Karpas-422 (cell line): Measurements from ENCODE around the gene SYT9. TPM values are rescaled to one million over a fixed set of nuclear protein-coding genes. Genes with fewer than 3 reads are reported as not detected.

Source experiments
- DNase-seq: peaks from one replicate; pipeline ENCODE4 v3.0.0-alpha.2; 2015
- H2AFZ ChIP-seq: fragments of 200-600 bp; sonication (generic); 2 replicates; pipeline ENCODE4 v1.6.1; 2014; ENCODE audit warnings: antibody characterized with exemption, low read length, mixed read lengths
- H3K27ac ChIP-seq: fragments of 200-600 bp; sonication (generic); 2 replicates; pipeline ENCODE4 v1.5.1; 2014; ENCODE audit warnings: mild to moderate bottlenecking, low read length, moderate library complexity
- H3K27me3 ChIP-seq: fragments of 200-600 bp; sonication (generic); 2 replicates; pipeline ENCODE4 v1.6.1; 2014; ENCODE audit warnings: low read length, mixed read lengths
- H3K36me3 ChIP-seq: fragments of 200-600 bp; sonication (generic); 2 replicates; pipeline ENCODE4 v1.6.1; 2014; ENCODE audit warnings: low read length, mixed read lengths; ENCODE audit not compliant: insufficient read depth
- H3K4me1 ChIP-seq: fragments of 200-600 bp; sonication (generic); 2 replicates; pipeline ENCODE4 v1.6.1; 2014; ENCODE audit warnings: mild to moderate bottlenecking, low read length, mixed read lengths
- H3K4me2 ChIP-seq: fragments of 200-600 bp; sonication (generic); 2 replicates; pipeline ENCODE4 v1.6.1; 2014; ENCODE audit warnings: low read length, low read depth, mild to moderate bottlenecking; ENCODE audit not compliant: poor library complexity, severe bottlenecking
- H3K4me3 ChIP-seq: fragments of 200-600 bp; sonication (generic); 2 replicates; pipeline ENCODE4 v1.5.1; 2014; ENCODE audit warnings: mild to moderate bottlenecking, antibody characterized with exemption, low read length, mixed read lengths
- H3K79me2 ChIP-seq: fragments of 200-600 bp; sonication (generic); 2 replicates; pipeline ENCODE4 v1.6.1; 2014; ENCODE audit warnings: mild to moderate bottlenecking, low read length, mixed read lengths
- H3K9ac ChIP-seq: fragments of 200-600 bp; sonication (generic); 2 replicates; pipeline ENCODE4 v1.6.0; 2014; ENCODE audit warnings: low read length
- H3K9me2 ChIP-seq: fragments of 200-600 bp; sonication (generic), shearing (Covaris generic); replicated peaks from 2 replicates; pipeline ENCODE4 v1.6.0; 2014; ENCODE audit warnings: mild to moderate bottlenecking, low read length, moderate library complexity; ENCODE audit not compliant: insufficient read depth
- H3K9me3 ChIP-seq: fragments of 300-700, 200-600 bp; sonication (generic); 2 replicates; pipeline ENCODE4 v1.6.1; 2014; ENCODE audit warnings: low read length, mixed read lengths
- H4K20me1 ChIP-seq: fragments of 200-600 bp; sonication (generic); 2 replicates; pipeline ENCODE4 v1.6.1; 2014; ENCODE audit warnings: mild to moderate bottlenecking, antibody characterized with exemption, low read length, low read depth; ENCODE audit not compliant: insufficient read depth
- total RNA-seq: library from RNA; depleted of rRNA; stranded (reverse); fragments of >200 nt; shearing (Covaris generic); gene quantifications from 2 replicates; pipeline ENCODE4 v1.2.3, GENCODE V29; 2014; ENCODE audit warnings: low replicate concordance

The SYT9 gene
- total RNA-seq, 1 experiment from 2014 or later = not detected

DNA sequence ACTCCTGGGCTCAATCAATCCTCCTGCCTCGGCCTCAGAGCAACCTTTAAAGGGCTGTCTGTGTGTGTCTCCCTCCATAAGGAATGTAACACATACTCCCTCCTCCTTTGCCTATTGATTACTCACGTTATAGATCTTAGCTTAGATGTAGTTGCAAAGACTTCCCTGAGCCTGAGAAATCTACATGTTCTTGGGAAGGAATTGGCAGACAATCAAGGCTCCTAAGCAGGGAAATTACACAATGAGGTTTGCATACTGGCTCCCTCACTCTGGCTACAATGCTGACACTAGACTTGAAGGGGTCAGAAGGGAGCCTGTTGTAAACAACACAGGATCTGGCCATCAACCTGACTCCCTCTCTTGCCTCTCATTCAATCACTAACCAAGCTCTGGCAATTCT is 228.4 kb downstream of the SYT9 start:
- no peaks in the 10 kb centered on the region for H3K36me3 ChIP-seq
- H3K79me2 ChIP-seq = no peaks in the 10 kb centered on the region
- no peak overlapping the region for H3K4me2 ChIP-seq
- no peaks in the 10 kb centered on the region for H3K9me3 ChIP-seq
- no peaks in the 10 kb centered on the region for H3K9me2 ChIP-seq
- H3K4me1 ChIP-seq = peaks cover 4% of the 10 kb centered on the region; the same call in 1 of the 2 replicates
- H3K27ac ChIP-seq = no peak overlapping the region
- no peak overlapping the region for H2AFZ ChIP-seq
- no peak overlapping the region for H3K4me3 ChIP-seq
- H3K9ac ChIP-seq = no peak overlapping the region
- no peaks in the 10 kb centered on the region for H4K20me1 ChIP-seq
- DNase-seq = no peak
- 0 out of 2 replicates have a peak, but pooled peaks cover 2% of the 10 kb centered on the region for H3K27me3 ChIP-seq

GRCh38 chr11:7484131-7484530 is 232.4 kb downstream of the SYT9 start:
- Histone ChIP-seq H3K4me2 (no peak overlapping the region), H3K9me3 (no peaks in the 10 kb centered on the region), H3K9ac (no peak overlapping the region), H3K79me2 (no peaks in the 10 kb centered on the region), H4K20me1 (no peaks in the 10 kb centered on the region), H3K4me3 (no peak overlapping the region), H3K36me3 (no peaks in the 10 kb centered on the region), H2AFZ (no peak overlapping the region), H3K27me3 (0 out of 2 replicates have a peak, but pooled peaks cover 2% of the 10 kb centered on the region), H3K9me2 (no peaks in the 10 kb centered on the region), H3K27ac (no peak overlapping the region), H3K4me1 (peaks cover 9% of the 10 kb centered on the region)
- DNase-seq = no peak

DNA sequence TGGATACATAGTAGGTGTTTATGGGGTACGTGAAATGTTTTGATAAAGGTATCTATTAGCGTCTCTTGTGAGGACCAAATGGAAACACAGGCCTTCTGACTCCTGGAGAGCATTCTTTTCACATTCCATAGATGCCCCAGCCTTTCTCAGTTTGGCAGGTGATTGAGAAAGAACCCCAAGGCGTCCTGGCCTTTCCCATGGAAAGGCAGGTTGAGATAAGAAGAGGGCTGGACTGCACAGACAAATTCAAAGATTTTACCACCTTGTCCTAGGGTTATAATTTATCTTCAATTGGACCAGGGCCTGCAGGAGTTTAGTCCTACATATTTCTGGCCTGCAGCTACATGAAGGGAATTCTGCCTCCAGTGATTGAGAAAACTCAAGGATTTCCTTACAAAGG is 232.9 kb downstream of the SYT9 start:
- Histone ChIP-seq H3K9me2 (no peaks in the 10 kb centered on the region), H3K9me3 (no peaks in the 10 kb centered on the region), H3K79me2 (no peaks in the 10 kb centered on the region), H3K36me3 (no peaks in the 10 kb centered on the region), H3K4me3 (no peak overlapping the region), H3K4me2 (no peak overlapping the region), H3K4me1 (peaks cover 11% of the 10 kb centered on the region), H3K27ac (no peak overlapping the region), H3K9ac (no peak overlapping the region), H3K27me3 (0 out of 2 replicates have a peak, but pooled peaks cover 2% of the 10 kb centered on the region), H4K20me1 (no peaks in the 10 kb centered on the region), H2AFZ (no peak overlapping the region)
- DNase-seq = no peak

DNA sequence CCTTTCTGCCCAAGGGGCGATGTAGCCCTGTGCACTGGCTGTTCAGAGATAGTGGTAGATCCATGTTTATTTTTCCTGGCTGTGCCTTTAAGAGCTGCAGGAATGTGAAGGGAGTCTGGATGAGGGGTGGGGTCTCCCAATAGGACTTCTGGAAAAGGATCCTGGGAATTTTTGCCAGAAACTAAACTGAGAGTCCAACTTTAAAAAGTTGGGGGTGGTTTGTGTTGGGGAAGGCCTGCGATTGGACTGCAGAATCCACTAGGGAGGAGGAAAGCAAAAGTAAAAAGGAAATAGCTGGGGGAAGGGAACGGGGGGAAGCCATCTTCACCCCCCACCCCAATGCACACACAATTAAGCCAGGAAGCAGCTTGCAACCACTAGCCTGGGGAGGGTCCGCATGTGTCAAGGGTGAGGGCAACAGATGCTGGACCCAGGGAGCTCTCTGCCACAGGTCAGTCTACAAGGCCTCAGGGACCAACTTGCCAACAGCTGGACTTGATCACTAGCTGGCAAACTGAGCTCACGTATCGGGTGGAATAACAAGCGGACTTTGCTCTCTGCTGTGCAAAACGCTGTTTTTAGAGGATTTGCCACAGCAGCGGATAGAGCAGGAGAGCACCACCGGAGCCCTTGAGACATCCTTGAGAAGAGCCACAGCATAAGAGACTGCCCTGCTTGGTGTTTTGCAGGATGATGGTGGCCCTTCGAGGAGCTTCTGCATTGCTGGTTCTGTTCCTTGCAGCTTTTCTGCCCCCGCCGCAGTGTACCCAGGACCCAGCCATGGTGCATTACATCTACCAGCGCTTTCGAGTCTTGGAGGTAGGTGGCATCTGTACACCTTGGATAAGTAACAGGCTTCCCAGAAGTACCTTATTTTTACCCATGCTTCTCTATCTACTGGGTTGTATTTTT is 233.7 kb downstream of the SYT9 start, which contains the start of gene OLFML1:
Gene OLFML1, plus strand, starts transcription at position 321 of the 912 bp plus-strand sequence. Its CDS starts 370 bp downstream, at position 691.
- H2AFZ ChIP-seq = no peak within 1 kb of the TSS
- H3K4me1 ChIP-seq = peaks cover 11% of the 10 kb centered on the region
- H3K9ac ChIP-seq = no peak within 1 kb of the TSS
- H3K4me2 ChIP-seq = no peak within 1 kb of the TSS
- no peaks in the 10 kb centered on the region for H3K36me3 ChIP-seq
- no peaks in the 10 kb centered on the region for H4K20me1 ChIP-seq
- no peaks in the 10 kb centered on the region for H3K79me2 ChIP-seq
- H3K4me3 ChIP-seq = no peak within 1 kb of the TSS
- no peak for DNase-seq
- no peak within 1 kb of the TSS for H3K27ac ChIP-seq
- H3K9me2 ChIP-seq = no peaks in the 10 kb centered on the region
- H3K9me3 ChIP-seq = no peaks in the 10 kb centered on the region
- H3K27me3 ChIP-seq = 0 out of 2 replicates have a peak, but pooled peaks cover 2% of the 10 kb centered on the region

- no peak for DNase-seq
- no peaks in the 10 kb centered on the region for H3K79me2 ChIP-seq
Measured at GRCh38 chr11:7486098-7486780, 234.5 kb downstream of the SYT9 start.

DNA sequence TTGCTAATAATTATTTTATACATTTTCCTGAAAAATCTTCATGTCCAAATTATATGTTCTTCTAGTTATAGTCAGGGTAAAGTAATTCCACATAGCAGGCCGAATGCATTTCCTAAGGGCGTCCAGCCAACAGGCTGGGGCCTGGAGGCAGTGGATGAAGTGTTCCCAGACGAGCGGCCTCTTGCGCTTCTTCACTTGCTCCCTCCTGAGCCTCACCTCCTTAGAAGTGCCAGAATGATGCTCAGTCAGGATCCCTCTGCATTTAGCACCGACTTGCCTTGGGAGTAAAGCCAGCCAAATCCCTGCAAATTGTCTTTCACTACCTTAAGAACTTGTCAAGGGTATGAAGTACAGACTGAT is 235.1 kb downstream of the SYT9 start:
- H3K9ac ChIP-seq = no peak overlapping the region
- H3K27me3 ChIP-seq = 0 out of 2 replicates have a peak, but pooled peaks cover 2% of the 10 kb centered on the region

More at GRCh38 chr11:7486098-7486780, 234.5 kb downstream of the SYT9 start:
- Histone ChIP-seq H3K27me3 (0 out of 2 replicates have a peak, but pooled peaks cover 2% of the 10 kb centered on the region), H3K9me2 (no peaks in the 10 kb centered on the region), H3K9me3 (no peaks in the 10 kb centered on the region), H3K36me3 (no peaks in the 10 kb centered on the region), H3K4me1 (peaks cover 11% of the 10 kb centered on the region), H3K9ac (no peak overlapping the region), H2AFZ (no peak overlapping the region), H3K27ac (no peak overlapping the region), H4K20me1 (no peaks in the 10 kb centered on the region), H3K4me2 (no peak overlapping the region), H3K4me3 (no peak overlapping the region)

DNA sequence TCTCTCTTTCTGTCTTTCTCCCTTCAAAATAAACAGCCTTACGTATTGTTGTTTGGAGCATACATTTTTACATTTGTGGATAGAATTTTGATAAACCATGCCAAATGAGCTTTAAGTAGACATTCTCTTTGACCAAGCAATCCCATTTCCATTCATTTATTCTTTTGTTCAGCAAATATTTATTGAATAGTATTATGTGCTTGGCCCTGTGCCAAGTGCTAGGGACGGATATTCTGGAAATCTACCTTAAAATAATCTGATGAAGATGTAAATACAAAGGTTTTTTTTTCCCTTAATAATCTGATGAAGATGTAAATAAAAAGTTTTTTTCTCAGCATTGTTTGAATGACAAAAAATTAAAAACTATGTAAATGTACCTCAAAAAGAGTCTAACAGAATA is 235.7 kb downstream of the SYT9 start:
- Histone ChIP-seq H4K20me1 (no peaks in the 10 kb centered on the region), H3K9me3 (no peaks in the 10 kb centered on the region), H3K36me3 (no peaks in the 10 kb centered on the region), H3K27ac (no peak overlapping the region), H3K9ac (no peak overlapping the region), H3K4me2 (no peak overlapping the region), H3K79me2 (no peaks in the 10 kb centered on the region), H3K27me3 (0 out of 2 replicates have a peak, but pooled peaks cover 2% of the 10 kb centered on the region), H3K9me2 (no peaks in the 10 kb centered on the region), H2AFZ (no peak overlapping the region), H3K4me3 (no peak overlapping the region), H3K4me1 (peaks cover 11% of the 10 kb centered on the region)
- DNase-seq = no peak

More for the DNA sequence above, 235.1 kb downstream of the SYT9 start:
- Histone ChIP-seq H4K20me1 (no peaks in the 10 kb centered on the region), H3K4me2 (no peak overlapping the region), H3K27ac (no peak overlapping the region), H3K4me1 (peaks cover 11% of the 10 kb centered on the region), H3K9me3 (no peaks in the 10 kb centered on the region), H2AFZ (no peak overlapping the region), H3K79me2 (no peaks in the 10 kb centered on the region), H3K36me3 (no peaks in the 10 kb centered on the region), H3K9me2 (no peaks in the 10 kb centered on the region), H3K4me3 (no peak overlapping the region)
- no peak for DNase-seq

- no peaks in the 10 kb centered on the region for H3K9me3 ChIP-seq
- H3K4me1 ChIP-seq = peaks cover 11% of the 10 kb centered on the region
- no peaks in the 10 kb centered on the region for H3K36me3 ChIP-seq
- no peaks in the 10 kb centered on the region for H3K9me2 ChIP-seq
- no peaks in the 10 kb centered on the region for H3K79me2 ChIP-seq
- no peaks in the 10 kb centered on the region for H3K27me3 ChIP-seq
- no peak overlapping the region for H3K27ac ChIP-seq
- H3K9ac ChIP-seq = no peak overlapping the region
- DNase-seq = no peak
- no peak overlapping the region for H3K4me2 ChIP-seq
- H2AFZ ChIP-seq = no peak overlapping the region
- no peak overlapping the region for H3K4me3 ChIP-seq
- H4K20me1 ChIP-seq = no peaks in the 10 kb centered on the region
Measured at GRCh38 chr11:7488681-7489080, 237.0 kb downstream of the SYT9 start.
